ENCODE measurements around the gene AKR7A2.

DNA sequence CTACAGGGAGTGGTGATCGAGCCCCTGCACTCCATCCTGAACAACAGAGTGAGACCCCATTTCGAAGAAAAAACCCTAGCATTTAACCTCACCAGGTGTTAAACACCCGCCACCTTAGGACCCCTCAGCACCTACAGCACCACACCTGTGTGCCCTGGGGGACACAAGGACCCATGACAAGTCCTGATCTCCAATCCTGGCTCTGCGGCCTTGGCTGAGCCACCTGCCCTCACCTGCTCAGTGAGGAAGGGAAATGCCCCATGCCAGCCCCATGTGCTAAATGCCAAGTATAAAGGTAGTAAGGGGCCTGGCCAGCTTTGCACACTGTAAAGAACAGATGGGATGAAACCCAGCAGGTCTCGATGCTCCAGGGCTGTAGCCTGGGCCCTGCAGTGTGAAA, 49.2 kb downstream of the AKR7A2 start:
- no peak for TF ChIP-seq POLR2A (IDR thresholded peaks at IDR 0.05)
- TF ChIP-seq, protein P1, sequence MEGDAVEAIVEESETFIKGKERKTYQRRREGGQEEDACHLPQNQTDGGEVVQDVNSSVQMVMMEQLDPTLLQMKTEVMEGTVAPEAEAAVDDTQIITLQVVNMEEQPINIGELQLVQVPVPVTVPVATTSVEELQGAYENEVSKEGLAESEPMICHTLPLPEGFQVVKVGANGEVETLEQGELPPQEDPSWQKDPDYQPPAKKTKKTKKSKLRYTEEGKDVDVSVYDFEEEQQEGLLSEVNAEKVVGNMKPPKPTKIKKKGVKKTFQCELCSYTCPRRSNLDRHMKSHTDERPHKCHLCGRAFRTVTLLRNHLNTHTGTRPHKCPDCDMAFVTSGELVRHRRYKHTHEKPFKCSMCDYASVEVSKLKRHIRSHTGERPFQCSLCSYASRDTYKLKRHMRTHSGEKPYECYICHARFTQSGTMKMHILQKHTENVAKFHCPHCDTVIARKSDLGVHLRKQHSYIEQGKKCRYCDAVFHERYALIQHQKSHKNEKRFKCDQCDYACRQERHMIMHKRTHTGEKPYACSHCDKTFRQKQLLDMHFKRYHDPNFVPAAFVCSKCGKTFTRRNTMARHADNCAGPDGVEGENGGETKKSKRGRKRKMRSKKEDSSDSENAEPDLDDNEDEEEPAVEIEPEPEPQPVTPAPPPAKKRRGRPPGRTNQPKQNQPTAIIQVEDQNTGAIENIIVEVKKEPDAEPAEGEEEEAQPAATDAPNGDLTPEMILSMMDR (IDR thresholded peaks at IDR 0.05 in 8 of 11, conservative IDR thresholded peaks at IDR 0.05 in 3 of 11) = no peak
- TF ChIP-seq POLR2AphosphoS5 (IDR thresholded peaks at IDR 0.05) = no peak

Measured in spleen (tissue), 7 donors.